ENCODE data around the gene LIPC. TPM values are rescaled to one million over a fixed set of nuclear protein-coding genes. Genes with fewer than 3 reads are reported as not detected.

The LIPC gene
- total RNA-seq, 6 experiments from 2014 or later = 31.1 to 213 (median 86.1) TPM

GRCh38 chr15:58494567-58494966, 62.8 kb downstream of the LIPC start:
- 86% methylated on average over 1 of the region's 1 CpG for WGBS (ENCODE audit: insufficient coverage, low coverage, low lambda C conversion rate, missing lambda C conversion rate)
- intact Hi-C loops (cut with DNase I) = no loop called here
- no peak for DNase-seq

GRCh38 chr15:58495891-58496408, 64.2 kb downstream of the LIPC start:
- Histone ChIP-seq H3K36me3 (no peaks in the 10 kb centered on the region), H3K4me3 (no peak overlapping the region)

More at GRCh38 chr15:58494567-58494966, 62.8 kb downstream of the LIPC start:
- Histone ChIP-seq H3K27me3 (no peaks in the 10 kb centered on the region), H3K36me3 (no peaks in the 10 kb centered on the region), H3K4me3 (no peak overlapping the region), H3K4me1 (peaks cover 0 to 14% (median 4%) of the 10 kb centered on the region in 4 donors), H3K27ac (no peak overlapping the region), H3K9me3 (no peaks in the 10 kb centered on the region)
- TF ChIP-seq POLR2A (IDR thresholded peaks at IDR 0.05) = no peak
- no peak for TF ChIP-seq CTCF (IDR thresholded peaks at IDR 0.05)
- no peak for ATAC-seq

GRCh38 chr15:58497046-58497785, 65.4 kb downstream of the LIPC start:
- Histone ChIP-seq H3K27me3 (no peaks in the 10 kb centered on the region), H3K36me3 (no peaks in the 10 kb centered on the region), H3K4me3 (no peak overlapping the region), H3K27ac (no peak overlapping the region), H3K4me1 (no peaks in the 10 kb centered on the region), H3K9me3 (no peaks in the 10 kb centered on the region)
- intact Hi-C loops (cut with DNase I) = no loop called here
- DNase-seq (peak in 1 of 3 donors; percentile 31), ATAC-seq (no peak)
- WGBS (ENCODE audit: insufficient coverage, low coverage, low lambda C conversion rate, missing lambda C conversion rate) = 98% methylated on average over 8 of the region's 9 CpGs
- no peak for TF ChIP-seq CTCF (IDR thresholded peaks at IDR 0.05)
- no peak for TF ChIP-seq POLR2A (IDR thresholded peaks at IDR 0.05)

More at GRCh38 chr15:58495891-58496408, 64.2 kb downstream of the LIPC start:
- DNase-seq (no peak), ATAC-seq (no peak)
- intact Hi-C loops (cut with DNase I) = no loop called here
- Histone ChIP-seq H3K4me1 (peaks cover 0 to 11% (median 4%) of the 10 kb centered on the region in 4 donors), H3K27me3 (no peaks in the 10 kb centered on the region), H3K9me3 (no peaks in the 10 kb centered on the region), H3K27ac (no peak overlapping the region)
- 50% methylated on average over 1 of the region's 3 CpGs for WGBS (ENCODE audit: insufficient coverage, low coverage, low lambda C conversion rate, missing lambda C conversion rate)
- no peak for TF ChIP-seq CTCF (IDR thresholded peaks at IDR 0.05)
- no peak for TF ChIP-seq POLR2A (IDR thresholded peaks at IDR 0.05)

GRCh38 chr15:58498821-58499580, 67.2 kb downstream of the LIPC start:
- TF ChIP-seq CTCF (IDR thresholded peaks at IDR 0.05) = no peak
- no peak for TF ChIP-seq POLR2A (IDR thresholded peaks at IDR 0.05)
- Histone ChIP-seq H3K4me1 (peaks cover 0 to 9% (median 0%) of the 10 kb centered on the region in 4 donors), H3K27ac (no peak overlapping the region), H3K9me3 (no peaks in the 10 kb centered on the region), H3K36me3 (no peaks in the 10 kb centered on the region), H3K27me3 (no peaks in the 10 kb centered on the region), H3K4me3 (no peak overlapping the region)
- ATAC-seq = no peak
- peak in 1 of 3 donors; percentile 37 for DNase-seq
- intact Hi-C loops (cut with DNase I) = no loop called here
- WGBS (ENCODE audit: insufficient coverage, low coverage, low lambda C conversion rate, missing lambda C conversion rate) = 80% methylated on average over 4 of the region's 8 CpGs
